ENCODE results near the gene DPP8. TPM values are rescaled to one million over a fixed set of nuclear protein-coding genes. Genes with fewer than 3 reads are reported as not detected.
A peak's percentile ranks its signal among the peaks of the same experiment; 100 is the strongest.

DPP8 gene
- total RNA-seq, 2 experiments from 2014 or later = 27.7 to 32.6 TPM

- DNase-seq = no peak
- Mint-ChIP-seq H3K9me3 (no peaks in the 10 kb centered on the region), H3K27ac (no peak overlapping the region), H3K27me3 (peaks cover 55% of the 10 kb centered on the region), H3K4me3 (peak overlapping the region; percentile 57), H3K4me1 (ENCODE audit: low read depth) (peaks cover 14% of the 10 kb centered on the region), H3K36me3 (ENCODE audit: low read depth) (no peaks in the 10 kb centered on the region)
- ChIA-PET CTCF (no interaction called here), POLR2A (no interaction called here)
- intact Hi-C loops (cut with micrococcal nuclease) = no loop called here
- TF ChIP-seq CTCF (IDR thresholded peaks at IDR 0.05) = no peak
- no peak for ATAC-seq
Observed at GRCh38 chr15:65423150-65423975, 94.1 kb downstream of the DPP8 start.

- CTCF ChIA-PET = interaction anchor here (0.5 to 2.1 kb wide), 8 partner anchors 20 to 416 kb away, joined by 3 to 6 read pairs (median 3); no protein-coding TSS in a partner anchor
- POLR2A ChIA-PET = interaction anchor here (0.9 to 1.0 kb wide), 3 partner anchors 13 to 35 kb away, joined by 3 to 4 read pairs (median 4); no protein-coding TSS in a partner anchor
- H3K36me3 Mint-ChIP-seq (ENCODE audit: low read depth) = no peaks in the 10 kb centered on the region
- DNase-seq (peak; percentile 45), ATAC-seq (peak; percentile 56)
- peaks cover 61% of the 10 kb centered on the region for H3K27me3 Mint-ChIP-seq
- no peaks in the 10 kb centered on the region for H3K9me3 Mint-ChIP-seq
- peak overlapping the region; percentile 63 for H3K4me3 Mint-ChIP-seq
- H3K27ac Mint-ChIP-seq = no peak overlapping the region
- intact Hi-C loops (cut with micrococcal nuclease) = no loop called here
- no peak for TF ChIP-seq CTCF (IDR thresholded peaks at IDR 0.05)
- H3K4me1 Mint-ChIP-seq (ENCODE audit: low read depth) = peaks cover 14% of the 10 kb centered on the region
Observed at GRCh38 chr15:65421360-65422215, 95.9 kb downstream of the DPP8 start.

GRCh38 chr15:65420975-65421359, 96.5 kb downstream of the DPP8 start:
- Mint-ChIP-seq H3K4me1 (ENCODE audit: low read depth) (peaks cover 14% of the 10 kb centered on the region), H3K27me3 (peaks cover 58% of the 10 kb centered on the region), H3K27ac (no peak overlapping the region), H3K4me3 (no peak overlapping the region), H3K36me3 (ENCODE audit: low read depth) (no peaks in the 10 kb centered on the region), H3K9me3 (no peaks in the 10 kb centered on the region)
- DNase-seq (no peak), ATAC-seq (no peak)
- no peak for TF ChIP-seq CTCF (IDR thresholded peaks at IDR 0.05)
- ChIA-PET CTCF (interaction anchor here (0.7 to 2.1 kb wide), 7 partner anchors 20 to 416 kb away, joined by 3 to 6 read pairs (median 3); no protein-coding TSS in a partner anchor), POLR2A (interaction anchor here (1.0 kb wide), 2 partner anchors 21 to 36 kb away, joined by 3 to 4 read pairs; no protein-coding TSS in a partner anchor)
- intact Hi-C loops (cut with micrococcal nuclease) = no loop called here

- ATAC-seq (no peak), DNase-seq (no peak)
- POLR2A ChIA-PET = no interaction called here
- CTCF ChIA-PET = interaction anchor here (0.9 to 1.2 kb wide), 2 partner anchors 17 to 34 kb away, joined by 4 to 5 read pairs; no protein-coding TSS in a partner anchor
- H3K27ac Mint-ChIP-seq = no peak overlapping the region
- H3K36me3 Mint-ChIP-seq (ENCODE audit: low read depth) = no peaks in the 10 kb centered on the region
- peaks cover 43% of the 10 kb centered on the region for H3K27me3 Mint-ChIP-seq
- no peak for TF ChIP-seq CTCF (IDR thresholded peaks at IDR 0.05)
- H3K9me3 Mint-ChIP-seq = no peaks in the 10 kb centered on the region
- intact Hi-C loops (cut with micrococcal nuclease) = no loop called here
- no peak overlapping the region for H3K4me3 Mint-ChIP-seq
- H3K4me1 Mint-ChIP-seq (ENCODE audit: low read depth) = peaks cover 14% of the 10 kb centered on the region
Observed at GRCh38 chr15:65418596-65418995, 98.9 kb downstream of the DPP8 start.
